SJSA1 (cell line): ENCODE data around the gene NTM. TPM values are rescaled to one million over a fixed set of nuclear protein-coding genes. Genes with fewer than 3 reads are reported as not detected.

Experiments
- DNase-seq, 2 experiments: peaks; one replicate each; pipeline ENCODE4 v3.0.0-alpha.2; 2015 to 2020; ENCODE audit warnings: low spot score in 2 of 2, low read depth in 1 of 2
- H3K27ac ChIP-seq: fragments of 250-450 bp; sonication (Bioruptor Pico); 2 replicates; pipeline ENCODE4 v1.5.1; 2020; ENCODE audit warnings: mild to moderate bottlenecking, moderate library complexity
- H3K27me3 ChIP-seq: fragments of 250-450 bp; sonication (Bioruptor Pico); replicated peaks from 2 replicates; pipeline ENCODE4 v1.5.1; 2020; ENCODE audit warnings: mild to moderate bottlenecking, moderate library complexity
- H3K36me3 ChIP-seq: fragments of 250-450 bp; sonication (Bioruptor Pico); 2 replicates; pipeline ENCODE4 v1.5.1; 2020; ENCODE audit warnings: mild to moderate bottlenecking
- H3K4me1 ChIP-seq: fragments of 250-450 bp; sonication (Bioruptor Pico); replicated peaks from 2 replicates; pipeline ENCODE4 v1.6.1; 2021; ENCODE audit warnings: mild to moderate bottlenecking
- H3K4me3 ChIP-seq: fragments of 250-450 bp; sonication (Bioruptor Pico); 2 replicates; pipeline ENCODE4 v1.5.1; 2020; ENCODE audit warnings: mild to moderate bottlenecking
- H3K9me3 ChIP-seq: fragments of 250-450 bp; sonication (Bioruptor Pico); replicated peaks from 2 replicates; pipeline ENCODE4 v1.5.1; 2020; ENCODE audit warnings: mild to moderate bottlenecking
- total RNA-seq: library from RNA; depleted of rRNA; stranded (reverse); fragments of >200 nt; shearing (Covaris generic); gene quantifications from 2 replicates; pipeline ENCODE4 v1.2.3, GENCODE V29; 2014

Gene NTM
- total RNA-seq, 1 experiment from 2014 or later: 0.34 TPM

GRCh38 chr11:131642756-131643531 lies 272.5 kb downstream of the NTM start:
- H3K27ac ChIP-seq: no peak overlapping the region
- DNase-seq: no peak
- H3K9me3 ChIP-seq: no peaks in the 10 kb centered on the region
- no peaks in the 10 kb centered on the region for H3K36me3 ChIP-seq
- no peaks in the 10 kb centered on the region for H3K4me1 ChIP-seq
- no peaks in the 10 kb centered on the region for H3K27me3 ChIP-seq
- no peak overlapping the region for H3K4me3 ChIP-seq

DNA sequence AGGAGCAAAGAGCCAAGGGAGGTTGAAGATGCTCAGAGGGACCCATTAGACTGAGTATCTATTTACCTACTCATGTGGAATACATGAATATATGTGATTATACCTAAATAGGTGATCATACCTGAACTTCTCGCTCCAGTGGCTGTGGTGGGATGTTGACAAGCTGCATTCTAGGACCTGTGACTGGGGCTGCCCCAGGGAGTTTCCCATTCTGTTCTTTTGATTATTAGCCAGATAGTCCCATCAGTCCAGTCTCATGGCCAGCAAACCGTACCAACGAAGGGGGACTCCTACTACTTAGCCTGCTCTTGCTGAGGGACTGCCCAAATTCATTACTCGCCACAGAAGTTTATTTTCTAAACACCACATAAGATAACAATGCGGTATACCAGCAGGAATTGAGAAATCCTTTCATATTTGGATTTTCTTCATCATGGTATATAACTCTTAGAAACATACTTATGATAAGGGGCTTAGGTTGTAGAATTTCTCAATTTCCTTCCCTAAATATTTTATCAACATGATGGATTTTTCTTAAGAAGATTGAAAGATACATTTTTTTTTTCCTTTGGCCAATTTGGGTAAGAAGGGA lies 273.9 kb downstream of the NTM start:
- DNase-seq: no peak
- Histone ChIP-seq H3K27ac (no peak overlapping the region), H3K36me3 (no peaks in the 10 kb centered on the region), H3K27me3 (no peaks in the 10 kb centered on the region), H3K4me3 (no peak overlapping the region), H3K4me1 (no peaks in the 10 kb centered on the region), H3K9me3 (no peaks in the 10 kb centered on the region)

- no peak overlapping the region for H3K4me3 ChIP-seq
- H3K4me1 ChIP-seq: no peaks in the 10 kb centered on the region
- no peak overlapping the region for H3K27ac ChIP-seq
- H3K36me3 ChIP-seq: no peaks in the 10 kb centered on the region
- no peak for DNase-seq
- H3K9me3 ChIP-seq: no peaks in the 10 kb centered on the region
- no peaks in the 10 kb centered on the region for H3K27me3 ChIP-seq
Measured at GRCh38 chr11:131645237-131645636, 274.8 kb downstream of the NTM start.

- no peaks in the 10 kb centered on the region for H3K27me3 ChIP-seq
Measured at GRCh38 chr11:131649856-131650255, 279.4 kb downstream of the NTM start.

GRCh38 chr11:131652231-131652630 lies 281.8 kb downstream of the NTM start:
- DNase-seq: no peak
- no peaks in the 10 kb centered on the region for H3K36me3 ChIP-seq
- no peaks in the 10 kb centered on the region for H3K27me3 ChIP-seq
- H3K4me1 ChIP-seq: no peaks in the 10 kb centered on the region
- no peak overlapping the region for H3K27ac ChIP-seq
- H3K9me3 ChIP-seq: no peaks in the 10 kb centered on the region
- H3K4me3 ChIP-seq: no peak overlapping the region

More at GRCh38 chr11:131649856-131650255, 279.4 kb downstream of the NTM start:
- Histone ChIP-seq H3K4me1 (no peaks in the 10 kb centered on the region), H3K27ac (no peak overlapping the region), H3K9me3 (no peaks in the 10 kb centered on the region), H3K4me3 (no peak overlapping the region), H3K36me3 (no peaks in the 10 kb centered on the region)
- DNase-seq: no peak

DNA sequence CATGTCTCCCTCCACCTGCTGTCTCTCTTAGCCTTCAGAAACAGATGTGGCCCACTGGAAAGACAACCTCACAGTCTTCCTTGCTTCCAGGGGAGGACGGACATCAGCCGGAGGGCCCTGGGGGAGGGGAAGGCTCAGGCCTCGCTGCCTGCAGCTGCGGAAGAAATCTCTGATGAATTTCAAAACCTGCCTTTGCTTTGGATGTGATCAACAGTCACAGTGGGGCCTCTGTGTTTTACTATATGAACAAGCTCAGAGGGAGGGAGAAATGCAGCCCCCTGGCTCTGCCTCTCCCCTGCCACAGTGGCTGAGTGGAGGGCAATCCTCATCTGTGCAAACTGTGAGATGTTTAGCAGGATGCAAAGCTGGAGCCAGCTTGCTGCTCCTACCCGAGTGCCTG lies 282.8 kb downstream of the NTM start:
- no peaks in the 10 kb centered on the region for H3K27me3 ChIP-seq

DNA sequence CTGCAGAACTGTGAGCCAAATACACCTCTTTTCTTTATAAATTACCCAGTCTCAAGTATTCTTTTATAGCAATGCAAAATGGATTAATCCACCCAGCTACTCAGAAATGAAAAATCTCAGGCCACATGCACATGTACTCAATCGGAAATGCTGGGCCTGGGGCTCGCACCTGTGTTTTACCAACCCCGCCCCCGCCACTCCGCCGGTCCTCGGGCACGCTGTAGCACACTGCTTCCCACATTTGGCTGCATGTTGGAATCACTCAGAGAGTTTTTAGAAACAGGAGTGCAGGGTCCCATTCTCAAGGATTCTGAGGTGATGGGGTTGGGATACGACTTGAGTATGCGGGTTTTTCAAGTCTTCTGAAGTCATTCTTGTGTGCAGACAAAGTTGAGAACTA lies 284.4 kb downstream of the NTM start:
- Histone ChIP-seq H3K9me3 (no peaks in the 10 kb centered on the region), H3K4me1 (no peaks in the 10 kb centered on the region), H3K36me3 (no peaks in the 10 kb centered on the region), H3K4me3 (no peak overlapping the region), H3K27ac (no peak overlapping the region), H3K27me3 (no peaks in the 10 kb centered on the region)
- no peak for DNase-seq

More for the DNA sequence above, 282.8 kb downstream of the NTM start:
- no peaks in the 10 kb centered on the region for H3K9me3 ChIP-seq
- no peaks in the 10 kb centered on the region for H3K36me3 ChIP-seq
- H3K4me1 ChIP-seq: no peaks in the 10 kb centered on the region
- H3K27ac ChIP-seq: no peak overlapping the region
- no peak overlapping the region for H3K4me3 ChIP-seq
- DNase-seq: no peak

DNA sequence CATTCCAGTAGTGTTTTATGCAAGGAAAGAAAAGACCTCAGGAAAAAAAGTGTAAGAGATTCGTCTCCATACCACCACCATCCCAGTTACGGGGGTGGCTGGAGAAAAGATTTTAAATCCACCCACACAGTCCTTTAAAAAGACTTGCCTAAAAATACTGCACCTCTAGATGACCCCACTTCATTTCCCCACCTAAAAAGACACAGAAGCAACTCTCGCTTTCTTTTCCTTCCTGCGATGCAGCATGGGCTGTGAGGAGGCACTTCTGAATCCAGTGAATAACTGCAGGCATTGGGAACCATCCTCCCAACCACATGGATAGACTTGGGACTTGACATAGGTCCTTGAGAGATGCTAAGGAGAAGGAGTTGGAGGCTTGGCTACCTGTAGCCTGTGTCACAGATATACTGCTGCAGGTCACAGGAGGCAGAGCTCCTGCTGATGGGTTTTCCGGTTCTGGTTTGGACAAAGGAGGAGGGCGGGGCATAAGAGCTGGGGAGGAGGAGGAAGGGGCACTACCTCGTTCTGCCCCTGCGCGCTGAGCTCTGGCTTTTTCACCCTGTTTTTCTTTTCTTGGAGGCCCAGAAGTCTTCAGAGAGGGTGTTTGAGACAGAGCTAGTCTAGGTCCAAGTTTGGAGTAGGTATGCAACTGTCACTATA lies 285.9 kb downstream of the NTM start:
- H3K4me3 ChIP-seq: no peak overlapping the region

DNA sequence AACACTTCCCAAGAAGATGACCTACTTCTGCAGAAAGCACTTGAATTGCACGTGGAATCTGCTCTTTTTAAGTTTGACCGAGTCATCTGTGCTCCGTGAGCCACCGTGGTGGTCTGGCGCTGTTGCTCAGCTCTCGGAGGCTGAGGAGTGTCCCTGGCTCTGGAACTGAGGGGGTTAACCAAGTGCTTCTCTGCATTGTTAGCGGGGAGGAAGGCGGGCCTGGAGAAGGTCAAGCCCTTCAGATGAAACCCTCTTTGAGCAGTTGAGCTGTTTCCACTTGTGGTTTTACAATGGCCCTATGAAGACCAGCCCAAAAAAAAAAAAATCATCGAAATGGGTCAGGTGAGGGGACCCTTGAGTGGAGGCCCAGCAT lies 286.4 kb downstream of the NTM start:
- no peaks in the 10 kb centered on the region for H3K4me1 ChIP-seq
- no peaks in the 10 kb centered on the region for H3K9me3 ChIP-seq
- no peak overlapping the region for H3K27ac ChIP-seq
- H3K27me3 ChIP-seq: no peaks in the 10 kb centered on the region
- DNase-seq: no peak
- H3K36me3 ChIP-seq: no peaks in the 10 kb centered on the region
- no peak overlapping the region for H3K4me3 ChIP-seq

More for the DNA sequence above, 285.9 kb downstream of the NTM start:
- no peaks in the 10 kb centered on the region for H3K9me3 ChIP-seq
- H3K27me3 ChIP-seq: no peaks in the 10 kb centered on the region
- no peaks in the 10 kb centered on the region for H3K4me1 ChIP-seq
- H3K27ac ChIP-seq: no peak overlapping the region
- no peak for DNase-seq
- H3K36me3 ChIP-seq: no peaks in the 10 kb centered on the region

DNA sequence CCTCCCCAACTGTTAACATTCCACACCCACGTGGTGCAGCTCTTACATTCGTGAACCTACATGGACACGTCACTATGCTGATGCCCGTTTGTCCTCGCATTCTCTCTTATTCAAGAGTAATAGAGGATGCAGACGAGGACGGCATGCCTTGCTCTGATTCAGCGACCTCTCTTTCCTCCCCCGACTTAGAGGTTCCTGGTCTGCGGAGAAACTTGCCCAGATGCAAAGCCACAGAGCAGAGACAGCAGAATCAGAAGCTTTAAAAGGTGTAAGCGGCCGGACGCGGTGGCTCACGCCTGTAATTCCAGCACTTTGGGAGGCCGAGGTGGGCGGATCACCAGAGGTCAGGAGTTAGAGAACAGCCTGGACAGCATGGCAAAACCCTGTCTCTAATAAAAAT lies 288.0 kb downstream of the NTM start:
- H3K9me3 ChIP-seq: no peaks in the 10 kb centered on the region
- no peak for DNase-seq
- H3K4me3 ChIP-seq: no peak overlapping the region
- no peaks in the 10 kb centered on the region for H3K27me3 ChIP-seq
- no peaks in the 10 kb centered on the region for H3K4me1 ChIP-seq
- H3K36me3 ChIP-seq: no peaks in the 10 kb centered on the region
- no peak overlapping the region for H3K27ac ChIP-seq

DNA sequence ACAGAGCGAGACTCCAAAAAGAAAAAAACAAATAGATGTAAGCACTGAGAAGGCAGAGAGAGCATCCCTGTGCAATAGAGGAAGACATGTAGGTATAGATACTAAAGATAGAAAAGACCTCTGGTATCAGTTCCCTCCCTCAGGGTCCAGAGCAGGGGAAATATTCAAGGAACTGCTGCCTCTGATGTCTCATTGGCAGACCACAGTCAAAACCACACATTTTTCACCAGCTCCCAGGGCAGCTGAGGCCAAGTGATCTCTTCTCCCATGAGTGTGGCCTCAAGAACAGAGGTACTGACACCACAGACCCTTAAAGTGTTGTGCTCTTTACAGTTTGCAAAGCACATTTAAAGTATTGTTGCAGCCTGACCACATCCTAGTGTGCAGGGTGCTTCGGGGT lies 288.5 kb downstream of the NTM start:
- Histone ChIP-seq H3K36me3 (no peaks in the 10 kb centered on the region), H3K4me3 (no peak overlapping the region), H3K4me1 (no peaks in the 10 kb centered on the region), H3K9me3 (no peaks in the 10 kb centered on the region), H3K27me3 (no peaks in the 10 kb centered on the region), H3K27ac (no peak overlapping the region)
- DNase-seq: no peak

DNA sequence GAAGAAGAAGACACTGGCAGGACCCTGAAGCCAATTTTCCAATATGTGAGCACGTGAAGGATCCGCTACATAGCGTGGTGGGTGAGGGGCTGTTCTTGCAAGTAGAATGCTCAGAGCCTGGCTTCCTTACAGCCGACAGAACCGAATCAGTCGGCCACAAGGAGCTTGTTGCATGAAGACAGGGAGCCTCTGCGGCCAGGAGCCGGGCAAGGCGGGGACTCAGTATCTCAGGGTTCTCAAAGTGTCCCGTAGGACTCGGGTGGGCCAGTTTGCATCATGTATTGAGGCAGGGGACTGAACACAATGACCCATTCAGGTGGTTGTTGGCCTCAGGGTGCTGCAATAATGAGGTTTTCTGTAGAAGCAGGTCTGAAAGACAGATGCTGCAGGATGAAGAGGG lies 289.5 kb downstream of the NTM start:
- H3K36me3 ChIP-seq: no peaks in the 10 kb centered on the region
- no peak for DNase-seq
- H3K9me3 ChIP-seq: no peaks in the 10 kb centered on the region

DNA sequence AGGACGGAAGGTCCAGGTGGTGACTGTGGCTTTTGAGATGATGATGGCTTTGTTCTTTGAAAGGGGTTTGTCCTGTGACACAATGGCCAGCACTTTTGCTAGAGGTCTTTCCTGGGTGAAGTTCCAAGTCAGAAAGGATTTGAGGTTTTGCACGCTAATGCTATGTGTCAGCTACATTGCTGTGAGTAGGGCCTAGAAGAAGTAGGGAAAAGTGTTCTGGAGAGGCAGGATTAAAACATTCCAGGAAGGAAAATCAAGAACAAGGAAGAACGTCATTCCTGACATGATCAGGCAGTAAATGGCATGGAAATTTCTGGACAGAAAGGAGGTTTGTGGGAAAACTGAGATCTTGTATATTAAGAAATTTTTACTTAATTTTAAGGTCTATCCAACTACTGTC lies 290.7 kb downstream of the NTM start:
- Histone ChIP-seq H3K36me3 (no peaks in the 10 kb centered on the region), H3K27me3 (no peaks in the 10 kb centered on the region), H3K9me3 (no peaks in the 10 kb centered on the region), H3K4me3 (no peak overlapping the region), H3K4me1 (no peaks in the 10 kb centered on the region), H3K27ac (no peak overlapping the region)
- no peak for DNase-seq

More for the DNA sequence above, 289.5 kb downstream of the NTM start:
- H3K27me3 ChIP-seq: no peaks in the 10 kb centered on the region
- H3K4me3 ChIP-seq: no peak overlapping the region
- H3K27ac ChIP-seq: no peak overlapping the region
- H3K4me1 ChIP-seq: no peaks in the 10 kb centered on the region

DNA sequence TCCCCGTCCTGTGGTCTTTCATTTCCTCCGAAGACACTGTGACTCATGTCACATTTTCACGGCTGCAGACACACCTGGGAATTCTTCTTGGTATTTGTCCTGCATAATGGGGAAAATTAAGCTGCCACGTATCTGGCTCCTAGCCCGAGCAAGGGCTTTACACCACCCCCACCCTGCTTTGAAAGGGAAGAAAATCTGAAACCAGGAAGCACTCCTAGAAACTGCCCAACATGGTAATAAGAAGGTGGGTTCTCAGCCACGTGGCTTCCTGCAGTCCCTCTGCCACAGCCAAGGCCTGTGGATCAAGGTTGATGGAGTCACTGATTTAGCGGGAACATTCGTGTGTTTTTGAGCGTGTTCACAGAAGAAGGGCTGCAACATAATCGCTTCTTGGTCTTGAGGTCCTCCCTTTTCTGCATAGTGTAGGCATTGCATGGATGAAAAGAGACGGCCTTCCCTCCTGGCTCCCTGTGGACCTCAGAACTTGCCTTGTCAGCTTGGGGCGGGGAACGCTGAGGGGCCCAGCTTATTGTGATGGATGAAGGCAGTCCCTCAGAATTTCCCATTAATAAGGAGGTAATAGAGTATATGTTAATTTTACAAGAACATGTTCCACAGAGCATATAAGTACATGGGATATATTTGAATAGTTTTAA lies 292.0 kb downstream of the NTM start:
- Histone ChIP-seq H3K36me3 (no peaks in the 10 kb centered on the region), H3K9me3 (no peaks in the 10 kb centered on the region), H3K27ac (no peak overlapping the region), H3K4me3 (no peak overlapping the region), H3K27me3 (no peaks in the 10 kb centered on the region), H3K4me1 (no peaks in the 10 kb centered on the region)
- no peak for DNase-seq
